NCI-H187 treated with DMSO at 0.1 percent for 48 hours (cell line): ENCODE measurements around the gene GLIS1.

Source experiments
- DNase-seq: peaks from one replicate; lab custom pipeline; 2025; lab: John Stamatoyannopoulos, UW

The GLIS1 gene

DNA sequence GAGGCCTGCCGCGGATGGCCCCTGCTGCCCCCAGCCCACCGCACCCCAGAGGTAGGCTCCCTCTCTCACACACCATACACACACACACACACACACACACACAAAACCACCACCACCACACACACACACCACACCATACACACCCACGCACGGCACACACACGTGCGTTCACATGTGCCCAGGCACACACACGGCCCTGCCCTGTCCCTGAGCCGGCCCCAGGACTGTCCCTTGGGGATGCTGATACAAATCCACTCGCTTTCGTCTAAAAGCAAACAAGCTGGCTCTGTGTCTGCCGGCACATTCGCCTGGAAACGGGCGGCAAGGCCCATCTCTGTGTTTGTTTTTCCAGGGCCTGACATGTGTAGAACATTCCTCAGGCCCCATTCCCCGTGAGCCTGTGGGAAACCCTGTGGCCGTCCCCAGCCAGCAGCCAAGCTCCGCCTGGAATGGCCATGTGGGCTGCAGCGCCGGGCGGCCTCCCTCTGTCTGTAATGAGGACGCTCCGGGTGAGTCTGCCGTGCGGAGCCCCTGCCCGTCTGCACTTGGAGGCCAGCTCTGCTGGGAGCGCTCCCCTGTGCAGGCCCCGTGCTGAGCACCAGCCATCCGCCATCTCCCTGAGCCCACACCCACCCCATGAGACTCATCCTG is 212.4 kb downstream of the GLIS1 start:
- DNase-seq, result no peak

DNA sequence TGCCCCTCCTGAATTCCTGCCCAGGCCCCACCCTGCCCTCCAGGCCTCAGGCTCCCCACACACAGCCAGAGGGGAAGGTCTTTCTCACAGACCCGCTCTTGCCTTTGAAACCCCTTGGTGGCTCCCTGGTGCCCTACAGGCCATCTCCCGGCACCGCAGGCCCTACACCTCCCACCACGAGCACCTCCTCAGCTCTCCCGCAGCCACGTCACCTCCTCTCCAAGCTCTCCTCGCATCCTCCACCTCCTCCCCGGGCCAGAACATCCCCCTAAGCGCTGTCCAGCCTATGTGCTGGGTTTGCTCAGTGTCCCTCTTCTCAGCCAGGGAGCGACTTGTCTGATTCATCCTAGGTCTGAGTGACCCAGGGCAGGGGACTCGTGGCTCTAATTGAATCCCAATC is 213.4 kb downstream of the GLIS1 start:
- DNase-seq, result no peak

DNA sequence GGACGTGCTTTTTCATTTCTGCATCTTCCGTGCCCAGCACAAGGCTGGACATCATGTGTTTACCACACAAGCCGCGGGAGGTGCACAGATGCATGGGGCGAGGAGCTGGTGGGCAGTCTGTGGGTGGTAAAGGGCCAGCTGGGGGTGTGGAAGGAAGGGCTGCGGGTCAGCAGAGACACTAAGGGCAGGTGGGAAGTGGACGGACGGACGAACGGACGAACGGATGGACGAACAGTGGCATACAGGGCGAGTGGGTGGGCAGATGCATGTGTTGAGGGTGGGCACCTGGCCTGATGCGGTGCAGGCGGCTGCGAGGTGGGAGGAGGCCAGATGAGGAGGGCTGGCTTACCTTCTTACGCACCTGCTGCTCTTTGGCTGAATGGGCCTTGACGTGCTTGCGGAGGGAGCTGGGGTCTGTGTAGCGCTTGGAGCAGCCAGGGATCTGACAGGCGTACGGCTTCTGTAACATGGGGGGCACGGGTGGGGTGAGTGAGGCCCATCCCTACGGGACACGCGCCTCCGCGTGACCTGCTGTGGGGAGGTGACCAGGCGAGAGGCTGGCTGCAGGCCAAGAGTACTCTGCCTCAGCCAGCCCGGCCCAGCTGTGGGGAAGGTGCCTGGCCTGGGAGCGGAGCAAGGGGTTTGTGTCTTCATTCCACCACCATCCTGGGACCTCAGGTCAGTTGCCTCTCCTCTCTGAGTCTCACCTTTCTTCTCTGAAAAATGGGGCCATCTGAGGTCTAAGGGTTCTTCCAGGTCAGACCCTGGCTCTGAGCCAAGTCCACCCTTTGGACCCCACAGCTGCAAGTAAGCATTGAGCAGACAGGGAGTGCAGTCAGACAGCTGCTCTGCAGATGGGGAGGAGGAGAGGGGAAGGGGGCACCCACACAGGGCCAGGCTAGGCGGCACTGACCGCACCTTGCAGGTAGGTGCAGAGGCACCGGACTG is 214.3 kb downstream of the GLIS1 start:
- DNase-seq, result no peak

DNA sequence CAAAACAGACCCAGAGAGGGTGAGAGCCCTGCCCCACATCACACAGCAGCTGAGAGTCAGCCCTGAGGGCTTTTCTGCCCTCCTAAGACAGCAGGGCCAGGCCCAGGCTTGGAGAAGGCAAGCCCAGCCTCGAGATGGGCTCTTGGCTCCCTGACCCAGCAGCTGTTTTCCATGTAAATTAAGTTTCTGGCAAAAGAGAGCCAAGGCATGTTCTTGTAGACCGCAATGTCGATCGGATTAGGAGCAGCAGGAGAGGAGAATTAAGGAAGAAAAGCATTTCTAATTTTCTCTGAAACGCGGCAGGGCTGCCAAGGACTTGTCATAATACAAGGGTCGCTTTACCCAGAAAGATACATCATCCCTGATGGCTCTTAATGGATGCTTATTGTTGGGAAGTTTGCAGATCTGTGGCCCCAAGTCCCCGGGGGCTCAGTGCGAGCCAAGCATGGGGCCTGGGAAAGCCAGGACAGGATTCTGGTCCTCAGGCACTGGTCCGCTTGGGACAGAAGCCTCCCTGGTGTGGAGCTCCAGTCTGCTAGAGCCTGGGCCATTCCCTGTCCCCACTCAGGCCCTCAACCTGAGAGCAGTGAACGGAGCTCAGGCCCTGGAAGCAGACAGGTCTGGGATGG is 216.9 kb downstream of the GLIS1 start:
- DNase-seq, result no peak

DNA sequence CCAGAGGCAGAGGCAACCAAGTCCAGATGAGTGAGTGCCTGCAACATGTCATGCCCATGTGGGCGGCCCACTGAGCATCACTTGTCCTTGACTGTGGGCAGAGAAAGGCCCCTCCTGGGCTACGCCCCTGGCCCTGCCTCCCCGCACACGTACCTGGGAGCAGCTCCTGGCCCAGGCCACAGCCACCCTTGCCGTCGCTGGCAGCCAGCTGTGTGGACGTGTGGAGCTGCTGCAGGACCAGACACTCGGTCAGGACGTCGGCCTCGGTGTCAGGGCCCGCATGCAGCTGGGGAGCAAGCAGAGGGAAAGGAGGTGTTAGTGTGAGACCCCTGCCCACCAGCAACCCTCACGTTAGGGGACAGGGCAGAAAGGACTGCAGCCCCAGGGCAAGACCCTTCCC is 218.5 kb downstream of the GLIS1 start:
- no peak for DNase-seq

DNA sequence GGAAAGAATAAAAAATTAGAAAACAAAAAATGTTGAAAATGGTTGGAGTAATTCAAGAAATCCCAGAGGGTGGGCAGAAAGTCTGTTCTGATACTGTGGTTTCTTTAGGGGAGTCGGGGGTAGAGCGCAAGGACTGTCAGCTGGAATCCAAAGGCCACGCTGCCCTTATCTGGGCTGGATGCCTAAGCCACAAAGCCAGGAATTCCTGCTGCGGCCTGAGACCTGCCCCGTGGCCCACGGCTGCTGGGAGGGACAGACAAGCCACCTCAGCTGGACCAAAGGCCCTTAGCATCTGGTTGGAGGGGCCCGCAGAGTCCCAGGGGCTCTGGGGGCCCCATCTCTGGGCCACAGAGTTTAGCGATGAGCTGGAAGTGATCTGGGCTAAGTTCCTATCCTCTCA is 219.5 kb downstream of the GLIS1 start:
- no peak for DNase-seq

DNA sequence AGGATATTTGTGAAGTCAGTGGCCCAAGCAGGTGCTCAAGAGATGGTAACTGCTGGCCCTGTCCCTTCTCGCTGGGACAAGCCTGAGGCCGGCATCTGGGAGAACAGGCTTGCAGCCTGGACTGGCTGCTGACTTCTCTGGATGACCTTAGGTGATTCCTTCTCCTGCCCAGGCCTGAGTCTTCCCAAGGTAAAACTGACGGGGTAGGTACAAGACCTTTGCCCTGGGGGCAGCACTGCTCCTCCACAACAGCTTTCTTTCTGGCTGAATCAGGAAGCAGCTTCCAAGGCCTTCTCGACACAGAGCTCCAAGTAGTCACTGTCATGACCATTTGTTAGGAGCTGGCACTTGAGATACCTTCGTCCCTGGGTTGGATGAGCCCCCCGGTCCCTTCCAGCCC is 220.2 kb downstream of the GLIS1 start:
- DNase-seq, result no peak

DNA sequence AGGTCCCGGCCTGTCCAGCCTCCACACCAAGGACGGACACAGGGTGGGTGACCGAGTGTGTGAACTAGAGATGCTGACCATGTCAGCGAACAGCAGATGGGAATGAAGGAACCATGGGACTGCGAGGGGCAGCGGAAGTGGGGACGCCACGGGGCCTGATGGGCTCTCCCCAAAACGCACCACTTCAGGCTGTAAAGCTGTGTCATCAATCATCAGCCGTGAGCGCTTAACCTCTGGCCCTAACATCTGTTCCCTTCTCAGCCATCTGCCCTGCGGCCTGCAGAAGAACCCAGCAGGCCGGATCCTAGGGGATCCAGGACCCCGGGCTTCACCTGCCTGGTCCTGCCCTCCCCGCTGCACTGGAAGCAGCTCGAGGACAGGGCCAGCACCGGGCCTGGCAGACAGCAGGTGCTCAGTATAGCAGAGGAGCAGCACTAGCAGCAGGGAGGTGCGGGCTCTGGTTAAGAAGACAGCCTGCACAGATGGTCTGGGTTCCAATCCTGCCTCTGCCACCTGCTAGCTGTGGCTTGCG is 221.1 kb downstream of the GLIS1 start:
- DNase-seq, result no peak

DNA sequence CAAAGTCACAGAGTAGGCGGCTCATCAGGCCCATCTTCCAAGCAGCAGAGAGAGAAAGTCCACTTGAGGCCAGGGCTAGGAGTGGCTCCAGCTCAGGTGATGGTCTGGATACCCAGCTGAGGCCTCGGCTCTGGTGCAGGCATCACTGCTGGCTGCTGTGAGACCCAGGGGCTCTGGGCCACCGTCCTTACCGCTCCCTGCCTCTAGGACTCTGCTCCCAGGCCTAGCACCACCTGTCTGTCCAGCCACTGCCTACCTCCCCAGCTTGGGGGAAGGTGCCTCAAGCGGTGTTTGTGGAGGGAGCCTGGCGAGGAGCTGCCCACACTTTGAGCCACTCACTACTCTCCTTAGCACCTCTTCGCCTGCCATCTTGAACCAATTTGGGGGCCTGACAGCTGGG is 221.9 kb downstream of the GLIS1 start:
- DNase-seq, result no peak

DNA sequence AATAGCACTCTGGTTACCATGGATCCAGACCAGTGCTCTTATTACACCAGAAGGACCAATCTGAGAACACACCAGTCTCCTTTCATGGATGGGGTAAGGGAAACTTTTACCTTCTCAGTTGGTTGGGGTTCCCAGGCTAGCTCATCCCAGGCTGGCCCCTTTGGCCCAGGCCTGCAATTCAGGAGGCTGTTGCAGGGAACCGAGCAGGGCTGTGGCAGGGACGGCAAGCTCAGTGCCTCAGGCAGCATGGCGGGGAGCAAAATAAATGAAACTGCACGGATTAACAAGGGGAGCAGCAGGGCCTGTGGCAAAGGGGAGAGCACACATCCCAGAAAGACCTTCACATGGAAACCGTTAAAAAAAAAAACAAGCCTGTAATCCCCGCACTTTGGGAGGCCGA is 222.8 kb downstream of the GLIS1 start:
- no peak for DNase-seq

DNA sequence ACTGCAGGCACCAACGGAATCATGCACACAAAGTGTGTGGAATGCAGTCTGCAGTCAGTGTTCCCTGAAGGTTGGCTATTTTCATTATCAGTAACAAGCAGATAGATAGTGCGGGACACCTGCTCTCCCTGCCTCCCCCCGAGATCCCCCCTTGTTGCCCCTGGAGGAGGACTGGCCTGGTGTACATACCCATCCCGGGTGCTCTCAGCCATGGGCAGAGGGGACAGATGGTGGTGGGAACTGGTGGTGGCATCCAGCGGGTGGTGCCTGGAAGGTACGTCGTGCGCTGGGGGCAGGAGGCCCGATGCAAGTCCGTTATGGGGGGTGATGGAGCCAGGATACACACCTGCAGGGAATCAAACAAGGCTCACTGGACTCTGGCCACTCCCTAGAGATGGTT is 224.5 kb downstream of the GLIS1 start:
- no peak for DNase-seq

DNA sequence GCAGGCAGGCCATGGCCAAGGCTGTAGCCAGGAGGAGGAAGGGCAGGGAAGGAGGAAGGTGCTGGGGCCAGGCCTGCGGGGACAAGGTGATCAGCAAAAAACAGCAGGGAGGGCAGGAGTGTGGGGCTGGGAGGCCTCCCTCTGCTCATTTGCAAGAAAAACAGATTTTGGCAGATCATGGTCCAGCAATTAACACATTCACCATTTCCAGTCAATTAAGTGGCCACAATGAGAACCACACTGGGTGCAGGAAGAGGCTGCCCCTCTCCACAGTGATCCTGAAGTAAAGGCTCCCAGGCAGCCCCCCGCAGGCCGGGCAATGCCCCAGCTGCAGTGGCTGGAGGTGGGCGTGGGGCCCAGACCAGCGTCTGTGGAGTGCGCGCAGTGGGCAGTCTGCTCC is 225.1 kb downstream of the GLIS1 start:
- no peak for DNase-seq

DNA sequence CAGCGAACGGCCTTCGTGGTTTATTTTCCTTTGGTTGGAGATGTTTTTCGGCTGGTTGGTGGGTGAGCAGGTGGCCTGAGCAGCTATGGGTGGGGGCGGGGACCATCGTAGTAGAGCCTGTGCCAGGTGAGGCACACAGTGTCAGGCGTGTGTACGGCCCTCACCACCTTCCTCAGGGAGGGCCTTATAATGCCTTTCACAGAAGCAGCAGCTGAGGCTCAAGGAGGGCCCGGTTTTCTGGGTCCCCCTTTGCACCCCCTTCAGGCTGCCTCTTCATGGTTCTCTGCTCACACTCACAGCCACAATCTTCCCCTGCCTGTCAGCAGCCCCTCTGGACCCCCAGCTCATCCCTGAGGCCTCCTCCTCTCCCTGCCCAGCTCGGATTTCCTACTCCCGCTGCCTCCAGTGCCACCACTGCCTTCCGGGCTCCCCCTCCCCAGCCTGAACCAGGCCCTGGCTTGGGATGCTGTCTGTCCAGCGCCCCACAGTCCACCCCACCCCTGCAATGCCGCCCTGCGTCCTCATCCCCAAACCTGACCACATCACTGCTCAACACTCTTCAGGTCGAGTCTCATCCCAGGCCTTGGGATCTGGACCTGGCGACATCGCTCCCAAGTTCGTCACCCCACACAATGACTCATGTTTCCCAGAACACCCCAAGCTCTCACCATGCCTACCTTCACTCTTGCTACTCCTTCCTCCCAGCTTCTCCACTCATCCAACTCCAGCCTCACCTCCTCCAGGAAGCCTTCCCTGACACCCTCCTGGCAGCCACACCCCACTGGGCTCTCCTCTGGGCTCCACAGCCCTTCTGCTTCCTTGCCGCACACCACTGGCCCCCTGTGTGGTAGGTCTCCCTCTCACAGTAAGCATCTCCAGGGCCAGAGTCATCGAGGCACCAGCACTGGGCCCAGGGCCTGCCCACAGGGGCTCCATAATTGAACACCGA is 225.9 kb downstream of the GLIS1 start:
- DNase-seq, result no peak

DNA sequence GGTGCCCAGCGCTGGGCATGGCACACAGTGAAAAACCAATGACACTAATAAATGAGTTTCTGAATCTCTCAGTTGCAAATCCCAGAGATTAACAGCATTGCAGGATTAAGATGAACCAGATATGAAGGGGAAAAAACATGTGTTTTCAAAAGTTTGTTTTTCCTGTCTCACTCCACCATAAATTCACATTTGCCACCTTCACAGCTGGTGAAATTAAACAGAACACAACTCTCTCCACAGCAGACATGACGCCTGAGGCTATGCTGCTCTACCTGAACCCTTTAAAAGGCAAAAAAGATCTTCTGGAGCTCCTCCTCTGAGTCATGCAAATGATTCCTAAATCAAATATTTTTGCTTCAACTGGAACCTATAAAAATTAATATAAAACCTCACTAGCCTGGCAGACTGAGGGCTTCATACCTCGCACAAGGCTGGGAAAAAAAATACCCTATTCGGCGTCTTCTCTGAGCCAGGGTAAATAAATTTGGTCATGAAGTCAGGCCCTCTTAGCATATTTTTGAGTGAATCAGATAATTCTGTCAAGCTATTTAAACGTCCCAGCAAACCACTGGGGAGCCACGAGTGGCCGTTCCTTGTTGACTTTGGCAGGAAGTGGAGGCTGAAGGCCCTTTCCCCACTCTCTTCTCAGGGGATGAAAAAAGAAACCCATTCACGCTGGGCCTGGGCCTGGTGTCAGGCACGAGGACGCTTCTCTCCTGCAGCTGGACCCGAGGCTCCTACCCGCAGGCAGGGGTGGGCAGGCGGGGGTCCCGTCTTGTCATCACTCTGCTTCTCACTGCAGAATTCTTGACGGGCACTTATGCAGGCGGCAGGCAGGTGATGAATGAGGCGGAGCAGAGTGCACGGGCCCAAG is 226.8 kb downstream of the GLIS1 start:
- peak; percentile 34 for DNase-seq

DNA sequence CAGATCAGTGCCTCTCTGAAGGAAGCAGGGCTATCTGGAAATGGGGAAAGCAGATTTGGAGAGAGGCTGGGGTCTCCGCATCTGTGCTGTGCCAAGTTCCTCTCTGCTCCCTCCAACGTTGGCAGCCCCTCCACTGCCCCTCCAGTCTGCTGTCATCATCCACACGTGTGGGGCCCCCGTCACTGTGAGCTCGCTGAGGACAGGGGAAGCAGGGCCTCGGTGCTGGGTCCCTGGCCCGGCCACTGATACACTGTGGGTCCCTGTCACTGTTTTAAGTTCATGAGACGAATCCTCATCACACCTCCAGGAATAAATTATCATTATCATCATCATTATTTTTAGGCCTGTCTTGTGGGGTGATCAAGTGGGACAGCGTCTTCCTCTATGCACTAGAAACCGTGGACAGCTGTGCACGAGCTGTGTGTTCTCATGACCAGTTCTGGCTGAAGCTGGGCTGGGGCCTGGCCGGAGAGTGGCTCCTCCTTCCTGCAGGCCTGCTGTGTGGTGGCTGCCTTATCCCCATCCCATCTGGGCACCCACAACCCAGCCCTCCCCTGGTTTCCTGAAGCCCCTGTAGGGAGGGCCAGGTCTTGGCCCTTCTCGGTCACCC is 227.5 kb downstream of the GLIS1 start:
- DNase-seq, result no peak

DNA sequence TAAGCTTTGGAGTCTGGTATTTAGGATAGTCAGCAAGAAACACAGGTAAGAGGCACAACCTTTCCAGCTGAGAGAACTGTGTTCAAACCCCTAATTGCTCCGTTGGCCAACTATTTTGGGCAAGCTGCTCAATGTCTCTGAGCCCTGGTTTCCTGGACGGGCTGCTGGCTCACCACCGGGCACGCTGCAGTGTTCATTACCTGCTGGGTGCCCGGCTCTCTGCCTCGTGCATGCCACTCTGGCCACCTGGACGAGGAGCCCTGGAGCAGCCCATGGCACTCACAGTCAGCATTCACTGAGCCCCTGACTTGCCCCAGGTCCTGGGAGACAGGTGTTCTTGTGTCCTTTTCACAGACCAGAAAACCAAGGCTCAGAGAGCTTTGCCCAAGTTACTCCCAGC is 228.7 kb downstream of the GLIS1 start:
- no peak for DNase-seq

DNA sequence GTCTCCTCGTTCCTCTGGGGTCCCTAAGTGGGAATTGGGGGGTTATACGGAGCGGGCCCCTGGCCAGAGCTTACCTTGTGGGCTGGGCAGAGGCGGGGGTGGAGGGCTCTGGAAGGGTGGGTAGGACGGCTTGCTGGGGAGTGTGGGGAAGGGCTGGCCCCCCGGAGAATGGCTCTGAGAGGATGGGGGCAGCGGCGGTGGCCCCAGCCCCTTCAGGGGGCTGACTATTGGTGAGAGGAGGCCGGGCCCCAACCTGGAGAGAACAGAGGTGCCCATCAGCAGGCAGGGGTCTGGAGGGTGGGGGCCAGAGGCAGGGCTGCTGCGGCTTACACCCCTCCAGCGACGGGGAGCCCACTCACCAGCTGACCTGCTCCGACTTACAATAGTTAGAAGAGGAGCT is 229.2 kb downstream of the GLIS1 start:
- DNase-seq, result no peak

DNA sequence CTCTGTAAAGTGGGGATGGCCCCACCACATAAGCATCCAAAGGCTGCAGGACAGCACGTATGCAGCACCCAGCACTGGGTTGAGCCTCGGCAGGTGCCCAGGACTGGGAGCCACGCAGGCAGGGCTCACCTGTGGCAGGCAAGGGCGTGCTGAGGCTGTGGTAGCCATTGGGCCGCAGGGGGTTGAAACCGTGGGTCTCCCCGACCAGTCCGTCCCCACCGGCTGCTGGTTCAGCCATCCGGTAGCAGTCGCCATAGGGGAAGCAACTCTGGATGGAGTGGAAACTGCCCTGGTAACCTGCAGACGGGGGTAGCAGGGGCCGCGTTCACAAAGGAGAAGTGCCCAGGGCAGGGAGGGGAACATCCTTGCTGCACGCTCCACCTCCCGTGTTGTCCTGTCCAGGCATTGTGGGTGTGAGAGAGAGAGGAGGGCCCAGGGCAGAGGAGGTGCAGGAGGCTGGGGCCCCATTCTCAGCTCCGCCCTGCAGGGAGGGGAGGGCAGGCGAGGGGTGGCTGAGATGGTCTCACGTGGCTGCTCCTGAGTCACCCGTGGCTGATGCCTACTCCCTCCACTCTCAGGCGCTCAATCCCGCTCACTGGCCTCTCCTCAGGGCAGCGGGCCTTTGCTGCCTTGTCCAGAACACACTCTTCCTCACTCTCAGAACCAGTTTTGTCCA is 229.8 kb downstream of the GLIS1 start:
- no peak for DNase-seq
